Keratinocyte (primary cell): ENCODE data around the gene SLC6A16.

Experiments used
- EZH2 ChIP-seq: IDR thresholded peaks from one replicate; pipeline ENCODE4 v1.6.1; 2012; ENCODE audit warnings: inconsistent platforms, mild to moderate bottlenecking, low read length, moderate library complexity
- TF ChIP-seq, protein P1 (sequence below), 3 experiments: IDR thresholded peaks in 1 of 3; conservative IDR thresholded peaks in 1 of 3; optimal IDR thresholded peaks in 1 of 3; 2 replicates in 2 of 3; 3 replicates in 1 of 3; pipeline versions ENCODE3 to v1.5.1; 2011; ENCODE audit warnings: low read length in 3 of 3, mild to moderate bottlenecking in 3 of 3, moderate library complexity in 2 of 3, control low read depth in 1 of 3, inconsistent platforms in 1 of 3; ENCODE audit not compliant: insufficient read depth in 2 of 3; ENCODE audit errors: extremely low read depth in 1 of 3

DNA sequence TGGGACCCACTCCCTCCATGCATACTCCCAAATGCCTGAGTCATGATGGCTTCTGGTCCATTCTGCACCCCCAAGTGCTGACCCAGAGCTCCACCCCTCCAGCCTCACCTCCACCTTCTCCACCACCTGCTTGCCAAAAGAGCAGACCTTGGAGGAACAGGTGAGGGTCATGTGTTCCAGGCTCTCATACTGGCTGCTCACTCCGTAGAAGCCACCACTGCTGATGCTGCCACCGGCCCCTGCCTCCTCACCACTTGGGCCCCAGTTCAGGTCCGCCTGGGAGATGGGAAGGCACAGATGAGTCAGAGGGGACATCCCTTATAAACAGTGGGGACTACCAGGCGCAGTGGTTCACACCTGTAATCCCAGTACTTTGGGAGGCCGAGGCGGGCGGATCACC is 18.1 kb upstream of the SLC6A16 start:
- TF ChIP-seq, protein P1, sequence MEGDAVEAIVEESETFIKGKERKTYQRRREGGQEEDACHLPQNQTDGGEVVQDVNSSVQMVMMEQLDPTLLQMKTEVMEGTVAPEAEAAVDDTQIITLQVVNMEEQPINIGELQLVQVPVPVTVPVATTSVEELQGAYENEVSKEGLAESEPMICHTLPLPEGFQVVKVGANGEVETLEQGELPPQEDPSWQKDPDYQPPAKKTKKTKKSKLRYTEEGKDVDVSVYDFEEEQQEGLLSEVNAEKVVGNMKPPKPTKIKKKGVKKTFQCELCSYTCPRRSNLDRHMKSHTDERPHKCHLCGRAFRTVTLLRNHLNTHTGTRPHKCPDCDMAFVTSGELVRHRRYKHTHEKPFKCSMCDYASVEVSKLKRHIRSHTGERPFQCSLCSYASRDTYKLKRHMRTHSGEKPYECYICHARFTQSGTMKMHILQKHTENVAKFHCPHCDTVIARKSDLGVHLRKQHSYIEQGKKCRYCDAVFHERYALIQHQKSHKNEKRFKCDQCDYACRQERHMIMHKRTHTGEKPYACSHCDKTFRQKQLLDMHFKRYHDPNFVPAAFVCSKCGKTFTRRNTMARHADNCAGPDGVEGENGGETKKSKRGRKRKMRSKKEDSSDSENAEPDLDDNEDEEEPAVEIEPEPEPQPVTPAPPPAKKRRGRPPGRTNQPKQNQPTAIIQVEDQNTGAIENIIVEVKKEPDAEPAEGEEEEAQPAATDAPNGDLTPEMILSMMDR (optimal IDR thresholded peaks at IDR 0.05 in 1 of 3, IDR thresholded peaks at IDR 0.05 in 1 of 3, conservative IDR thresholded peaks at IDR 0.05 in 1 of 3; ENCODE audit: extremely low read depth in 1 of 3, insufficient read depth in 2 of 3, low read length in 3 of 3): no peak
- TF ChIP-seq EZH2: no peak
